ENCODE data around the gene PIK3AP1. TPM values are rescaled to one million over a fixed set of nuclear protein-coding genes. Genes with fewer than 3 reads are reported as not detected.

PIK3AP1 gene
- total RNA-seq, 1 experiment from 2014 or later = 1.6 TPM

GRCh38 chr10:96656839-96657238, 63.5 kb downstream of the PIK3AP1 start:
- no peaks in the 10 kb centered on the region for H3K36me3 Mint-ChIP-seq (ENCODE audit: insufficient read depth, unreplicated experiment)
- no peak overlapping the region for H3K27ac Mint-ChIP-seq (ENCODE audit: unreplicated experiment)
- no peaks in the 10 kb centered on the region for H3K27me3 Mint-ChIP-seq (ENCODE audit: insufficient read depth, unreplicated experiment)
- CTCF ChIA-PET = no interaction called here
- Histone ChIP-seq H3K9me3 (no peaks in the 10 kb centered on the region), H3K27me3 (replicated peaks; ENCODE audit: control insufficient read depth, insufficient read depth, low read length) (no peaks in the 10 kb centered on the region), H3K4me1 (no peaks in the 10 kb centered on the region), H3K4me3 (ENCODE audit: low read depth, low read length) (no peak overlapping the region), H3K36me3 (ENCODE audit: control insufficient read depth, insufficient read depth, low read length) (no peaks in the 10 kb centered on the region)
- DNase-seq = no peak
- no TSS peak for BruUV-seq (replicated peaks)
- H3K9me3 Mint-ChIP-seq (ENCODE audit: unreplicated experiment) = no peaks in the 10 kb centered on the region
- H3K4me3 Mint-ChIP-seq (ENCODE audit: unreplicated experiment) = no peak overlapping the region
- TF ChIP-seq, protein P1, sequence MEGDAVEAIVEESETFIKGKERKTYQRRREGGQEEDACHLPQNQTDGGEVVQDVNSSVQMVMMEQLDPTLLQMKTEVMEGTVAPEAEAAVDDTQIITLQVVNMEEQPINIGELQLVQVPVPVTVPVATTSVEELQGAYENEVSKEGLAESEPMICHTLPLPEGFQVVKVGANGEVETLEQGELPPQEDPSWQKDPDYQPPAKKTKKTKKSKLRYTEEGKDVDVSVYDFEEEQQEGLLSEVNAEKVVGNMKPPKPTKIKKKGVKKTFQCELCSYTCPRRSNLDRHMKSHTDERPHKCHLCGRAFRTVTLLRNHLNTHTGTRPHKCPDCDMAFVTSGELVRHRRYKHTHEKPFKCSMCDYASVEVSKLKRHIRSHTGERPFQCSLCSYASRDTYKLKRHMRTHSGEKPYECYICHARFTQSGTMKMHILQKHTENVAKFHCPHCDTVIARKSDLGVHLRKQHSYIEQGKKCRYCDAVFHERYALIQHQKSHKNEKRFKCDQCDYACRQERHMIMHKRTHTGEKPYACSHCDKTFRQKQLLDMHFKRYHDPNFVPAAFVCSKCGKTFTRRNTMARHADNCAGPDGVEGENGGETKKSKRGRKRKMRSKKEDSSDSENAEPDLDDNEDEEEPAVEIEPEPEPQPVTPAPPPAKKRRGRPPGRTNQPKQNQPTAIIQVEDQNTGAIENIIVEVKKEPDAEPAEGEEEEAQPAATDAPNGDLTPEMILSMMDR (IDR thresholded peaks at IDR 0.05; ENCODE audit: insufficient read depth in 1 of 2, low read depth in 1 of 2, low read length in 1 of 2, severe bottlenecking in 1 of 2, unreplicated experiment in 1 of 2) = no peak
- intact Hi-C loops (cut with micrococcal nuclease; ENCODE audit: unreplicated experiment) = no loop called here
- no peaks in the 10 kb centered on the region for H3K4me1 Mint-ChIP-seq (ENCODE audit: low read depth, unreplicated experiment)
- POLR2A ChIA-PET = no interaction called here

DNA sequence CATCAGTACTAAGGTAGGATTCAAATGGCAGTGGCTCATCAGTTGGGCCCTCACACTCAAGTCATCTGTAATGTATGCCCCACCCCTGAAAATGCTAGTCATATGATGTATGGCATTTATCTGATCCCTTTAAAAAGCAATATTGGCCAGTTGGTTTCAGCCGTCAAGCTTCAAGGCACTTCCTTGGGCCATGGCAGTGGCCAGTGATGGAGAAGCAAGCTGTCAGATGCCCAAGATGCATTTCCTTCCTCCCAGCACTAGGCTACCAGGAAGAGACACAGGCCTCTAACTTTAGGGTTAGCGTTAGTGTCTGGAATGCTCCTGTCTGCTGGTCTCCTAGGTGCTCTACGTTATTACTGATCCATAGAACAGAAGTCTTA, 64.1 kb downstream of the PIK3AP1 start:
- no TSS peak for BruUV-seq (replicated peaks)
- no peak overlapping the region for H3K4me3 Mint-ChIP-seq (ENCODE audit: unreplicated experiment)
- intact Hi-C loops (cut with micrococcal nuclease; ENCODE audit: unreplicated experiment) = no loop called here

GRCh38 chr10:96655461-96656197, 64.7 kb downstream of the PIK3AP1 start:
- DNase-seq = no peak
- no peak overlapping the region for H3K27ac Mint-ChIP-seq (ENCODE audit: unreplicated experiment)

More for the DNA sequence above, 64.1 kb downstream of the PIK3AP1 start:
- no peak overlapping the region for H3K4me3 ChIP-seq (ENCODE audit: low read depth, low read length)
- no peaks in the 10 kb centered on the region for H3K36me3 ChIP-seq (ENCODE audit: control insufficient read depth, insufficient read depth, low read length)
- no peaks in the 10 kb centered on the region for H3K4me1 ChIP-seq
- Mint-ChIP-seq H3K4me1 (ENCODE audit: low read depth, unreplicated experiment) (no peaks in the 10 kb centered on the region), H3K9me3 (ENCODE audit: unreplicated experiment) (no peaks in the 10 kb centered on the region), H3K36me3 (ENCODE audit: insufficient read depth, unreplicated experiment) (no peaks in the 10 kb centered on the region), H3K27ac (ENCODE audit: unreplicated experiment) (no peak overlapping the region), H3K27me3 (ENCODE audit: insufficient read depth, unreplicated experiment) (no peaks in the 10 kb centered on the region)
- TF ChIP-seq, protein P1 (IDR thresholded peaks at IDR 0.05; ENCODE audit: insufficient read depth in 1 of 2, low read depth in 1 of 2, low read length in 1 of 2, severe bottlenecking in 1 of 2, unreplicated experiment in 1 of 2) = no peak
- CTCF ChIA-PET = no interaction called here
- no peak for DNase-seq
- no peaks in the 10 kb centered on the region for H3K9me3 ChIP-seq
- no peaks in the 10 kb centered on the region for H3K27me3 ChIP-seq (replicated peaks; ENCODE audit: control insufficient read depth, insufficient read depth, low read length)
- POLR2A ChIA-PET = no interaction called here

More at GRCh38 chr10:96655461-96656197, 64.7 kb downstream of the PIK3AP1 start:
- intact Hi-C loops (cut with micrococcal nuclease; ENCODE audit: unreplicated experiment) = no loop called here
- H3K9me3 ChIP-seq = no peaks in the 10 kb centered on the region
- TF ChIP-seq, protein P1 (IDR thresholded peaks at IDR 0.05; ENCODE audit: insufficient read depth in 1 of 2, low read depth in 1 of 2, low read length in 1 of 2, severe bottlenecking in 1 of 2, unreplicated experiment in 1 of 2) = no peak
- H3K4me3 ChIP-seq (ENCODE audit: low read depth, low read length) = no peak overlapping the region
- POLR2A ChIA-PET = no interaction called here
- CTCF ChIA-PET = no interaction called here
- H3K36me3 ChIP-seq (ENCODE audit: control insufficient read depth, insufficient read depth, low read length) = peaks cover 1% of the 10 kb centered on the region; the same call in 1 of the 2 replicates
- BruUV-seq (replicated peaks) = no TSS peak
- Mint-ChIP-seq H3K27me3 (ENCODE audit: insufficient read depth, unreplicated experiment) (no peaks in the 10 kb centered on the region), H3K9me3 (ENCODE audit: unreplicated experiment) (no peaks in the 10 kb centered on the region), H3K4me3 (ENCODE audit: unreplicated experiment) (no peak overlapping the region), H3K4me1 (ENCODE audit: low read depth, unreplicated experiment) (no peaks in the 10 kb centered on the region), H3K36me3 (ENCODE audit: insufficient read depth, unreplicated experiment) (no peaks in the 10 kb centered on the region)
- no peaks in the 10 kb centered on the region for H3K4me1 ChIP-seq
- no peaks in the 10 kb centered on the region for H3K27me3 ChIP-seq (replicated peaks; ENCODE audit: control insufficient read depth, insufficient read depth, low read length)

All from Caco-2 (cell line).